Fibroblast of mammary gland (primary cell): ENCODE data around the gene EIF4A3.

Source experiments
- DNase-seq: peaks from one replicate; pipeline ENCODE4 v3.0.0-alpha.2; 2010; ENCODE audit warnings: low read depth
- H3K4me3 ChIP-seq: 2 replicates; pipeline ENCODE4 v1.5.1; 2011; ENCODE audit warnings: low read depth, mild to moderate bottlenecking, low read length, moderate library complexity; ENCODE audit not compliant: control insufficient read depth
- CTCF ChIP-seq: conservative IDR thresholded peaks from 2 replicates; pipeline ENCODE4 v1.5.1; 2011; ENCODE audit warnings: low read depth, low read length, inconsistent platforms; ENCODE audit not compliant: control insufficient read depth, insufficient read depth

The EIF4A3 gene

GRCh38 chr17:80154166-80154565, 7.2 kb upstream of the EIF4A3 start:
- DNase-seq: no peak
- no peak for TF ChIP-seq CTCF
- H3K4me3 ChIP-seq: no peak overlapping the region

- no peak for DNase-seq
- TF ChIP-seq CTCF: no peak
- H3K4me3 ChIP-seq: no peak overlapping the region
Observed at GRCh38 chr17:80153004-80153403, 6.1 kb upstream of the EIF4A3 start.

- TF ChIP-seq CTCF: no peak
- DNase-seq: peak; percentile 89
- H3K4me3 ChIP-seq: no peak overlapping the region
Observed at GRCh38 chr17:80152081-80152702, 5.3 kb upstream of the EIF4A3 start.

DNA sequence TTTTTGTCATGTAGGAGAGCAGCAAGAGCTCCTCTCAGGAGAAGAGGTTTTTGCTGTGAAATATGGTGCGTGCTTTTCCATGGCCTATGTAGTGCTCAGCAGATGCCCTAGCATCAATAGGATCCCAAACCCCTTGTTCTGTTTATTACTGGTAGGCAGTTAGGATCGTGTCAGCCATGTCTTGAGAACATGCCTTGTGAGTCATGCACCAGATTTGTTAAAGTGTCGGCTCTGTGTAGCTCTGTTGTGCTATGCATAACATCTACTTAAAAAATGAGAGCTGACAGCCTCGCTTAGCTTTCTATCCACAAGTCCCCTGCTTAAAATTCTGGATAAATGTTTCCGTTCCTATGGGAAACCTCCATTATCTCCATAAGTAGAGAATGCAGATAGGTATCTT, 4.4 kb upstream of the EIF4A3 start:
- peak; percentile 83 for DNase-seq
- H3K4me3 ChIP-seq: no peak overlapping the region
- no peak for TF ChIP-seq CTCF

DNA sequence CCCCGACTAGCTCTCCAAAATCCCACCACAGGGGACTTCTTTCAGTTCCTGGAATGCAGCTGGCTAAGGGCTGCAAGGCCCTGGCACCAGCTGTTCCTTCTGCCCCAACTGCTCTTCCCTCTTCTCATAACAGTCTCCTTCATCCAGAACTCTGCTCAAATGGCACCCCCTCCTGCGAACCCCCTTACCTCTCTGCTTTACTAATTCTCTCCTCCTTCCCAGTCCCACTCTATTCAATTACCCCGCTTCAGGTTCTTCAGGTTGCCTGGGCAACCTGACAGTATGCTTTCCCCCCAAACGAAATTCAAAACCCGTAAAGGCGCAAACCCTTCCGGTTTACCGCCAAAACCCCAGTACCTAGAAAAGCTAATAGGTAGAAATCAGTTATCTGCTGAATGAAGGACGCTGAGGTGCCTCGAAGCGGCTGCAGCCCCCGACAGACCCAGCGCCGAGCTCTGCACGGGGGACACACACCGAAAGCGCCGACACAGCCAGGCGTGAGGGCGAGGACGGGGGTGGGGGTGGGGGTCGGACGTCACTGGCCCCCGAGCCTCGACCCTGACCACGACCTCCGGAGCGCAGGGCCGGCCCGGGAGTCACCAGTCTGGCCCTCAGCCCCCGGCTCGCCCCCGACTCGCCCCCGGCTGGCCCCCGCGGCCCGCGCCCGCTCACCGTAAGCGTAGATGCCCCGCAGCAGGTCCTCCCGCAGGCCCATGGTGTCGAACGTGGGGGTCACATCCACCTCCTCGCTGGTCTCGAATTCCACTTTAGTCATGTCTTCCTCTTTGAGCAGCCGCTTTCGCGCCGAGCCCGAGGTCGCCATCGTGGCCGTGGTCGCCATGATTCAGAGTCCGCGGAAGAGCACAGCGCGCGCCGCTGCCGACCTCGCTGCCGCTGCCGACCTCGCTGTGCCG, 550 bp downstream of the EIF4A3 start:
- H3K4me3 ChIP-seq: peak overlapping the region; percentile 87
- no peak for TF ChIP-seq CTCF
- no peak for DNase-seq

DNA sequence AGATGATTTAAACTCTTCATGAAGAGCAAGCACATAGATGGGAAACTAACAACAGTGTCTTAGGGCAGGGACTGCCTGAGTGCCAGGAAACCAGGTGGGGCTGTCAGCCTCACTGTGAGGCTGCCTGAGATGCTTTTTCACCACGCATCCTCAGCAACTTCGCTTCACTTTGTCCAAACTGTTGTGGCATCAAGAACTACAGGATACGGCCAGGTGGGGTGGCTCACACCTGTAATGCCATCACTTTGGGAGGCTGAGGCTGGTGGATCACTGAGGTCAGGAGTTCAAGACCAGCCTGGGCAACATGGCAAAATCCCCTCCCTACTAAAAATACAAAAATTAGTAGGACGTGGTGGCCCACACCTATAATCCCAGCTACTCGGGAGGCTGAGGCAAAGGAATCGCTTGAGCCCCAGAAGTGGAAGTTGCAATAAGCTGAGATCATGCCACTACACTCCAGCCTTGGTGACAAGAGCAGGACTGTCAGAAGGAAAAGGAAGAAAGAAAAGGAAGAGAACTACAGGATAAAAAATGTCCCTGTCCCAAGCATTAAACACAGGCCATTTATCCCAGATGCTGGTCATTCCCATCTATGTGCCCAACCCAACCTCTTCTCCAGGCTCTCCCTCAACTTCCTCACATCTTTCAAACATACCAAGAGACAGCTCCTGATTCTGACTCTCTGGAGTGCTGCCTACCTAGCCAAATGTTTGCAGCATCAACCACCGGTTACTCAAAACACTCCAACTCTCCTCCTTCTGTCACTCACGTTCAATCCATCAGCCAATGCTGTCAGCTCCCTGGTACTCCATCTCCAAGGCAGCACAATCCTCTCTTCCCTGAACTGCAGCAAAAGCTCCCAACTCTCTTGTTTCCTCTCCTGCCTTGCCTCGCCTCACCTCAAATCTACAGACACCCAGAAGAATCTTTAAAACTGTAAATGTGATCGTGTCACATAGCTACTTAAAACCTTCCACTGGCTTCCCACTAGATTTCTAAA, 1.6 kb downstream of the EIF4A3 start:
- no peak for TF ChIP-seq CTCF
- no peak for DNase-seq
- H3K4me3 ChIP-seq: peak overlapping the region; percentile 87
